Neural cell (in vitro differentiated cells): ENCODE results near the gene MST1. TPM values are rescaled to one million over a fixed set of nuclear protein-coding genes. Genes with fewer than 3 reads are reported as not detected.
A peak's percentile ranks its signal among the peaks of the same experiment; 100 is the strongest.

Experiments used
- H2AFZ ChIP-seq: fragments of 200-600, 300-800 bp; sonication (generic), shearing (Covaris generic); 2 replicates; pipeline ENCODE4 v1.6.0; 2014; ENCODE audit warnings: low read depth, mild to moderate bottlenecking, antibody characterized with exemption, low read length, moderate library complexity
- H3F3A ChIP-seq: fragments of 200-600 bp; shearing (Covaris generic); 2 replicates; pipeline ENCODE4 v1.6.1; 2016; ENCODE audit warnings: mild to moderate bottlenecking, moderate library complexity, mixed read lengths, antibody characterized with exemption, low read length; ENCODE audit not compliant: insufficient read depth, poor library complexity, severe bottlenecking
- H3K27ac ChIP-seq: fragments of 200-600, 300-800 bp; sonication (generic), shearing (Covaris generic); 2 replicates; pipeline ENCODE4 v1.5.1; 2014; ENCODE audit warnings: mild to moderate bottlenecking, low read length, moderate library complexity
- H3K27me3 ChIP-seq: fragments of 300-800, 200-600 bp; sonication (generic), shearing (Covaris generic); 2 replicates; pipeline ENCODE4 v1.6.0; 2014; ENCODE audit warnings: mild to moderate bottlenecking, low read depth, low read length, moderate library complexity; ENCODE audit not compliant: insufficient read depth
- H3K36me3 ChIP-seq: fragments of 300-800, 200-600 bp; sonication (generic), shearing (Covaris generic); 2 replicates; pipeline ENCODE4 v1.5.1; 2014; ENCODE audit warnings: mild to moderate bottlenecking, antibody characterized with exemption, low read length, moderate library complexity; ENCODE audit not compliant: insufficient read depth
- H3K4me2 ChIP-seq: fragments of 300-800, 200-600 bp; sonication (generic), shearing (Covaris generic); 2 replicates; pipeline ENCODE4 v1.6.0; 2014; ENCODE audit warnings: mild to moderate bottlenecking, low read length
- H3K4me3 ChIP-seq: fragments of 300-800, 200-600 bp; sonication (generic), shearing (Covaris generic); 2 replicates; pipeline ENCODE4 v1.5.1; 2014; ENCODE audit warnings: mild to moderate bottlenecking, low read length, moderate library complexity
- H3K79me2 ChIP-seq: fragments of 200-600 bp; shearing (Covaris generic); replicated peaks from 2 replicates; pipeline ENCODE4 v1.6.0; 2014; ENCODE audit warnings: mild to moderate bottlenecking, low read length, moderate library complexity; ENCODE audit not compliant: insufficient read depth
- H3K9ac ChIP-seq: fragments of 300-800, 200-600 bp; sonication (generic), shearing (Covaris generic); 2 replicates; pipeline ENCODE4 v1.6.1; 2016; ENCODE audit warnings: mild to moderate bottlenecking, low read length, mixed read lengths
- H3K9me2 ChIP-seq: fragments of 200-600 bp; shearing (Covaris generic); 2 replicates; pipeline ENCODE4 v1.6.1; 2016; ENCODE audit warnings: mild to moderate bottlenecking, low read length, mixed read lengths; ENCODE audit not compliant: insufficient read depth
- H3K9me3 ChIP-seq: fragments of 200-600, 300-800 bp; sonication (generic), shearing (Covaris generic); 2 replicates; pipeline ENCODE4 v1.6.1; 2016; ENCODE audit warnings: mild to moderate bottlenecking, mixed run types, low read length, moderate library complexity, mixed read lengths
- H4K20me1 ChIP-seq: fragments of 200-600 bp; shearing (Covaris generic); 2 replicates; pipeline ENCODE4 v1.6.1; 2016; ENCODE audit warnings: mild to moderate bottlenecking, mixed run types; ENCODE audit not compliant: insufficient read depth
- EP300 ChIP-seq: fragments of 450-650 bp; conservative IDR thresholded peaks from 2 replicates; pipeline ENCODE4 v1.6.1; 2014; ENCODE audit warnings: antibody characterized with exemption, mild to moderate bottlenecking, moderate library complexity; ENCODE audit not compliant: poor library complexity, severe bottlenecking
- EZH2 ChIP-seq: fragments of 200-600, 300-800 bp; shearing (Covaris generic), sonication (generic); IDR thresholded peaks from 2 replicates; pipeline ENCODE4 v1.6.1; 2014; ENCODE audit warnings: antibody characterized with exemption, low read length, borderline replicate concordance, mild to moderate bottlenecking; ENCODE audit not compliant: insufficient read depth, poor library complexity, severe bottlenecking
- MXI1 ChIP-seq: fragments of 450-650 bp; conservative IDR thresholded peaks from 2 replicates; pipeline ENCODE4 v1.6.1; 2014; ENCODE audit warnings: antibody characterized with exemption, mild to moderate bottlenecking; ENCODE audit not compliant: poor library complexity, severe bottlenecking
- POLR2AphosphoS5 ChIP-seq: IDR thresholded peaks from 2 replicates; pipeline ENCODE4 v1.6.1; 2012
- RAD21 ChIP-seq: fragments of 450-650 bp; conservative IDR thresholded peaks from 2 replicates; pipeline ENCODE4 v1.6.1; 2014; ENCODE audit warnings: antibody characterized with exemption, mild to moderate bottlenecking, moderate library complexity
- SMC3 ChIP-seq: fragments of 450-650 bp; conservative IDR thresholded peaks from 2 replicates; pipeline ENCODE4 v1.6.1; 2014; ENCODE audit warnings: antibody characterized with exemption, mild to moderate bottlenecking, moderate library complexity; ENCODE audit not compliant: poor library complexity
- TAF1 ChIP-seq: IDR thresholded peaks from 2 replicates; pipeline ENCODE4 v1.6.1; 2012; ENCODE audit warnings: low read depth
- polyA plus RNA-seq: library from polyadenylated mRNA; depleted of rRNA; stranded (reverse); fragments of >200 nt; gene quantifications from 2 replicates; pipeline ENCODE4 v1.2.3, GENCODE V29; 2014
- TF ChIP-seq, protein P1 (sequence below): IDR thresholded peaks from 2 replicates; pipeline ENCODE4 v1.6.1; 2012; ENCODE audit warnings: borderline replicate concordance
- TF ChIP-seq, protein P2 (sequence below): fragments of 450-650 bp; IDR thresholded peaks from 2 replicates; pipeline ENCODE4 v1.5.1; 2014; ENCODE audit warnings: antibody characterized with exemption, mild to moderate bottlenecking, moderate library complexity; ENCODE audit not compliant: poor library complexity, severe bottlenecking

Gene MST1
- polyA plus RNA-seq, 1 donor from 2014 or later = 64.0 TPM

DNA sequence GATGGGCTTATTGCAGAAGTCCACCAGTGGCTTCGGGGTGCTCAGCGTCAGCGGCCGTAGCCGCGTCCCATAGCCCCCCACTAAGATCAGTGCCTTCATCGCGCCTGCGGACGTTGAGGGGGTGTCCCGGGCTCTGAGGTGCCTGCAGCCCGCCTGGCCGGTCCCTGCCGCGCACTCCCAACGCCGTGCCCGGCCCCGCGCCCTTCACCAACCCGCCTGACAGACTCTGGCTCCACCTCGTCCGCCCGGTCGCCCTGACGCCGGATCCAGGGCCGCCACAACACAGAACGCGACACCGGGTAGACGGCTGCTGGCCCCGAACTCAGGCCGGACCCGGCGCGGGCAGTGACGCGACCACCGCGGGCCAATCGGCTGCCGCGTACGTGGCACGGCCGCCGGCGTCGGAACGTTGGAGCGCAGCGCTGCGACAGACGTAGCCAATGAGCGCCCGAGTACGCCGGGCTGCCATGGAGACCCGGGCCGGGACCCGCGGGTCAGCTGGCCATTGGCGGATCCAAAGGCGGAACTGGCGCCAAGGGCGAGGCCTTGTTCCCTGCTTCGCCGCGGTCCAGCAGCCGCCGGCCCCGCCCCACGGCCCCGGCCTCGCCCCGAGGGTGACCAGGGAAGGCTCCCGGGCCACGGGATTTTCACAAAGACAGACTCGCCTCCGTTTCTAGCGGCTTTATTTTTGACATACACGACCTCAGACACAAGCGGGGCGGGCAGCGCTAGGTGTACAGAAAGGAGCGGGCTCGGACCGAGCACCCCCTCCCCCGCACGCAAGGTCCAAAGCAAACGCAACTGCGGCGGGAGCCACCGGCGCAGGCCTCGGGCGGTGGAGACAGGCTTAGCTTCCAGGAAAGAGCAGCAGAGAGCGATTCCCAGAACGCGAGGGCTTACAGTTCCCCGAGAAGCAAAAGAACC, 34.6 kb upstream of the MST1 start, which contains the start of gene GMPPB:
TSS of gene GMPPB (minus strand) at position 324 of the 924 bp plus-strand sequence. CDS start at position 99, 225 bp downstream.
- Histone ChIP-seq H3K79me2 (no peaks in the 10 kb centered on the region), H3K27me3 (no peaks in the 10 kb centered on the region), H3K36me3 (no peaks in the 10 kb centered on the region), H3K9me3 (no peaks in the 10 kb centered on the region), H3K4me3 (peak within 1 kb of the TSS; percentile 99), H3K9ac (peak within 1 kb of the TSS; percentile 88), H4K20me1 (no peaks in the 10 kb centered on the region), H3K27ac (peak within 1 kb of the TSS; percentile 82), H2AFZ (peak within 1 kb of the TSS; percentile 19), H3K9me2 (no peaks in the 10 kb centered on the region), H3F3A (no peaks in the 10 kb centered on the region), H3K4me2 (peak within 1 kb of the TSS; percentile 84)
- TF ChIP-seq RAD21 (no peak), SMC3 (no peak), EP300 (no peak), EZH2 (no peak), POLR2AphosphoS5 (peak; percentile 76), TAF1 (peak; percentile 9), MXI1 (peak; percentile 74)
- TF ChIP-seq, protein P1, sequence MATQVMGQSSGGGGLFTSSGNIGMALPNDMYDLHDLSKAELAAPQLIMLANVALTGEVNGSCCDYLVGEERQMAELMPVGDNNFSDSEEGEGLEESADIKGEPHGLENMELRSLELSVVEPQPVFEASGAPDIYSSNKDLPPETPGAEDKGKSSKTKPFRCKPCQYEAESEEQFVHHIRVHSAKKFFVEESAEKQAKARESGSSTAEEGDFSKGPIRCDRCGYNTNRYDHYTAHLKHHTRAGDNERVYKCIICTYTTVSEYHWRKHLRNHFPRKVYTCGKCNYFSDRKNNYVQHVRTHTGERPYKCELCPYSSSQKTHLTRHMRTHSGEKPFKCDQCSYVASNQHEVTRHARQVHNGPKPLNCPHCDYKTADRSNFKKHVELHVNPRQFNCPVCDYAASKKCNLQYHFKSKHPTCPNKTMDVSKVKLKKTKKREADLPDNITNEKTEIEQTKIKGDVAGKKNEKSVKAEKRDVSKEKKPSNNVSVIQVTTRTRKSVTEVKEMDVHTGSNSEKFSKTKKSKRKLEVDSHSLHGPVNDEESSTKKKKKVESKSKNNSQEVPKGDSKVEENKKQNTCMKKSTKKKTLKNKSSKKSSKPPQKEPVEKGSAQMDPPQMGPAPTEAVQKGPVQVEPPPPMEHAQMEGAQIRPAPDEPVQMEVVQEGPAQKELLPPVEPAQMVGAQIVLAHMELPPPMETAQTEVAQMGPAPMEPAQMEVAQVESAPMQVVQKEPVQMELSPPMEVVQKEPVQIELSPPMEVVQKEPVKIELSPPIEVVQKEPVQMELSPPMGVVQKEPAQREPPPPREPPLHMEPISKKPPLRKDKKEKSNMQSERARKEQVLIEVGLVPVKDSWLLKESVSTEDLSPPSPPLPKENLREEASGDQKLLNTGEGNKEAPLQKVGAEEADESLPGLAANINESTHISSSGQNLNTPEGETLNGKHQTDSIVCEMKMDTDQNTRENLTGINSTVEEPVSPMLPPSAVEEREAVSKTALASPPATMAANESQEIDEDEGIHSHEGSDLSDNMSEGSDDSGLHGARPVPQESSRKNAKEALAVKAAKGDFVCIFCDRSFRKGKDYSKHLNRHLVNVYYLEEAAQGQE = peak; percentile 64
- TF ChIP-seq, protein P2, sequence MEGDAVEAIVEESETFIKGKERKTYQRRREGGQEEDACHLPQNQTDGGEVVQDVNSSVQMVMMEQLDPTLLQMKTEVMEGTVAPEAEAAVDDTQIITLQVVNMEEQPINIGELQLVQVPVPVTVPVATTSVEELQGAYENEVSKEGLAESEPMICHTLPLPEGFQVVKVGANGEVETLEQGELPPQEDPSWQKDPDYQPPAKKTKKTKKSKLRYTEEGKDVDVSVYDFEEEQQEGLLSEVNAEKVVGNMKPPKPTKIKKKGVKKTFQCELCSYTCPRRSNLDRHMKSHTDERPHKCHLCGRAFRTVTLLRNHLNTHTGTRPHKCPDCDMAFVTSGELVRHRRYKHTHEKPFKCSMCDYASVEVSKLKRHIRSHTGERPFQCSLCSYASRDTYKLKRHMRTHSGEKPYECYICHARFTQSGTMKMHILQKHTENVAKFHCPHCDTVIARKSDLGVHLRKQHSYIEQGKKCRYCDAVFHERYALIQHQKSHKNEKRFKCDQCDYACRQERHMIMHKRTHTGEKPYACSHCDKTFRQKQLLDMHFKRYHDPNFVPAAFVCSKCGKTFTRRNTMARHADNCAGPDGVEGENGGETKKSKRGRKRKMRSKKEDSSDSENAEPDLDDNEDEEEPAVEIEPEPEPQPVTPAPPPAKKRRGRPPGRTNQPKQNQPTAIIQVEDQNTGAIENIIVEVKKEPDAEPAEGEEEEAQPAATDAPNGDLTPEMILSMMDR = peak; percentile 32

DNA sequence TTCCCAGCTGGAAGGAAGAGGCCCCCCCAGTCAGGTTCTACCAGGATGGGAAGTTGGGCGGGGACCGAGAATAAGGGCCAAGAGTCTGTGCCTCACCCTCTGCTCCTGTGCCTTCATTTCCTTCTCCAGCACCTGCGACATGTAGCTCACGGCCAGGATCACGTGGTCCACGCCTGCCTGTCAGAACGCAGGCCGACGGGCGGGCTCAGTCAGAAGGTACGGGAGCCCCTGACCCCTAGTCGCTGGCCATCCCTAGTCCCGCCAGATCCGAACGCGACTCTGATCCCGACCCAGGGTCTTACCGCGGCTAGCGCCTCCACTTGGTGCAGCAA, 34.0 kb upstream of the MST1 start:
- H3K9me2 ChIP-seq = no peaks in the 10 kb centered on the region
- TF ChIP-seq EP300 = no peak
- TF ChIP-seq EZH2 = no peak
- TF ChIP-seq, protein P1 = no peak
- TF ChIP-seq SMC3 = no peak
- TF ChIP-seq, protein P2 = no peak
- no peak for TF ChIP-seq POLR2AphosphoS5
- no peak for TF ChIP-seq MXI1
- TF ChIP-seq RAD21 = no peak
- TF ChIP-seq TAF1 = no peak
- H3K4me3 ChIP-seq = peak overlapping the region; percentile 99
- H3K9ac ChIP-seq = peak overlapping the region; percentile 88
- H3K4me2 ChIP-seq = peak overlapping the region; percentile 80
- no peaks in the 10 kb centered on the region for H3K36me3 ChIP-seq
- H3K9me3 ChIP-seq = no peaks in the 10 kb centered on the region
- H2AFZ ChIP-seq = peak overlapping the region; percentile 19
- no peaks in the 10 kb centered on the region for H3F3A ChIP-seq
- H3K79me2 ChIP-seq = no peaks in the 10 kb centered on the region
- H3K27ac ChIP-seq = peak overlapping the region; percentile 82
- no peaks in the 10 kb centered on the region for H4K20me1 ChIP-seq
- H3K27me3 ChIP-seq = no peaks in the 10 kb centered on the region
